Posterior cingulate gyrus (tissue), 11 donors: Measurements from ENCODE around the gene LSM4.
"Not testable (repeated sequence)": the region's sequence is repeated elsewhere in the genome, so short reads cannot be mapped to it uniquely, and the experiment has no call there.

ENCODE experiments used
- DNase-seq, 10 donors: peaks; one replicate each; pipeline versions ENCODE4 v3.0.0 to v3.0.0-alpha.2; 2020 to 2021; ENCODE audit warnings: mixed read lengths in 3 of 10
- intact Hi-C: fragments of 100-400 bp; cut with DNase I; formaldehyde crosslinking; loops from one replicate; pipeline ENCODE4 v1.15.1; 2023

Gene LSM4

DNA sequence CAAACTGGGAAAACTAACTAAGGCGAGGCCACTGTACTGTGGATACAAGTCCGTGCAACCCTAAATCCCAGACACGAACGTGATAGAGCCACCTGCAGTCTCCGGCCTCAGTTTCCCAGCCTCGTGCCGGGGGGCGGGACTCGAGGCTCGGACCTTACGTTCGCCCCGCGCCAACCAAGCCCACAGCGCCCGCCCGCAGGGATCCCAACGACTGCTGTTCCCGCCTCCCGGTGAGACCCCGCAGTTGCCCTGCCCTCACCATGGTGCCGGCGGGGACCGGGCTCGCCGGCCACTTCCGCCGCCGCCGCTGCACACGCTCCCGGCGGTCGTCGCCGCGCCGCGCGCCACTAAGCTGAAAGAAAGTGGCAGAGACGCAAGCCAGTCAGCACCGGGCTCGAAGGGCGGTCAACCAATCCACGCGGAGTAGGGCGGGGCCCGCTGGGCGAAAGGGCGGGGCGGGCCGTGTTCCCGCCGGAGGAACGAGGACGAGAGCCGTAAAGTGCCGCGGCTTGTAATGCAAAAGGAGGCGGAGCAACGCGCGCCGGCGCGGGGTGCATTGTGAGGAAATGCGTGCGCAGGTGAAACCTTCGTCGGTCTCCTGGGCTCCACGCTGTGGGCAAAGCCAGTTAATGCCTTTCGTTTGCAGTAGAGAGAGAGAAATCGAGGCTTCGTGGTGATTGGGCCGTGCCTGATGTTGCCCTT is at the start of gene LSM4:
TSS of gene LSM4 (minus strand) at position 318 of the 702 bp plus-strand sequence. CDS start at position 262, 56 bp downstream.
- intact Hi-C loops = loop anchor here (2.0 kb wide), 1 partner anchor 42 kb away; the partner anchor contains the start of gene JUND
- peak; percentile 97 to 100 (median 98) for DNase-seq

DNA sequence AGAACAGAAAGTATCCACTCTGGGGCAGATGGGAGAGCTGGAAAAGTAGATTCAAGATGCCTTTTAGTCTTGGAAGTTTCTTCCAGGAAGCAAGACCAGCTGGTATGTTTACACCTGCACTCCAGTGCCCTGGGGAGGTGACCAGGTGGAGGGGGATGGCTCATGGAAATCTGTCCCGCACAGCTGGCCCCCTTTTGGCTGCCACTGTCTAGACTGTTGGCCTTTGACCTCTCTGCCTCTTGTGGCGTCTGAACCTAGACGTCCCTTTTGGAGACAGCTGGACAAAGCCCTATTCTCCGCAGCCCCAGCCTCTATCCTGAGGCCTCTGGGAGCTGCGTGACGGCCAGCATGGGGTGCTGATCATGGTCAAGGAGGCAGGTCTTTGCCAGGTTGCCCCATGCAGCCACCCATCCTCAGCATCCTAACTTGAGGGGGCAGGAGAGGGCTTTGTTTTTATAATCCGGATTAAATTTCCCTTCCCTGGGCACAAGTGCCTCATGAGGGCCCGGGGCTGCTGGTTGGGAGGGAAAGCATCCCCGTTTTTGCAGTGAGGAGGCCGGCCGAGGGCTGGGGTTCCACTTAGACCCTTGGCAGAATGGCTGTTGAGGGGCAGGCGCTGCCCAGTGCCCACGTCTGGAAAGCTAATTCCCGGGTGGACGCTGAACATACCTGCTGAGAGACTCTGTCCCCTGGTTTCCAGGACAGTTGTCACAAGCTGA is 45.8 kb upstream of the LSM4 start:
- no peak for DNase-seq
- intact Hi-C loops = no loop called here

- DNase-seq = no peak
- intact Hi-C loops = no loop called here
Measured at GRCh38 chr19:18366021-18366435, 43.2 kb upstream of the LSM4 start.

DNA sequence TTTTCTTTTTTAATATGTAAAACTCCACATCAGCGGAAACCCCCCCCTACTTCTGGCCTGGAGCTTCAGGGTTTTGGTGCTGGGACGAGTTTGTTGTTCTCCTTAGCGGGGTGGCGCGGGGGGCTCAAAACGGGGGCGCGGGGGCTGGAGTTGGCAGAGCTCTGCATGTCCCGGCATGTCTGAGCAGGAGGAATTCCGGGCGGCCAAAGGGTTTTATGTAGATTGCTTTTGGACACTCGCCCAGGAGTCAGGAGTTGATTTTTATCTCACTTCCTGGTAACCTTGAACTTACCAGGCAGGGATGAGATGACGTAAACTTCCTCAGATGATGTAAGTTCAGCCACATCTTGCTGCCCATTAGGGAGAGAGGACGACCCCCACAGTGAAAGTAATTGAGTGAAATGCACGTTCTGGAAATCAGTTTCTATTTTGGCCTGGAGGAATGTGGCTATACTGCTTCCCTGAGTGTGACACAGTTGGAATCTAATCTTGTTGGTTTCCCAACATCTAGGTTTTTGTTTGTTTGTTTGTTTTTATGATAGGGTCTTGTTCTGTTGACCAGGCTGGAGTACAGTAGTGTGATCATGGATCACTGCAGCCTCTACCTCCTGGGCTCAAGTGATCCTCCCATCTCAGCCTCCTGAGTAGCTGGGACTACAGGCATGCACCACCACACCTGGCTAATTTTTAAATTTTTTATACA is 42.1 kb upstream of the LSM4 start:
- intact Hi-C loops = no loop called here

DNA sequence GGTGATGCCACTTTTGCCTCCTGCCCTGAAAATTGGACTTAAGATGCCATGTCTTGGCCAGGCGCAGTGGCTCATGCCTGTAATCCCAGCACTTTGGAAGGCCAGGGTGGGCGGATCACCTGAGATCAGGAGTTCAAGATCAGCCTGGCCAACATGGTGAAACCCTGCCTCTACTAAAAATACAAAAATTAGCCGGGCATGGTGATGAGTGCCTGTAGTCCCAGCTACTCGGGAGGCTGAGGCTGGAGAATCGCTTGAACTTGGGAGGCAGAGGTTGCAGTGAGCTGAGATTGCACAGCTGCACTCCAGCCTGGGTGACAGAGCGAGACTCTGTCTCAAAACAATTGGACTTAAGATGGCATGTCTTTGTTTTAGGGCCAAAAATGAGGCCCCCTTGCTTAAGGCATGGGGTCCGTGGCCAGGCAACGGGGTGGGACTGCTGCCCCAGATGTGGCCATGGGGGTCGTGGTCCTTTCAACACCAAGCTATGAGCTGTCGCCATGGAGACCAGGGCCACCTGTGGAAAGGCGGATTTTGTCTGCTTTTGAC is 41.5 kb upstream of the LSM4 start:
- intact Hi-C loops, DNase-seq: not testable (repeated sequence)

More for the DNA sequence above, 42.1 kb upstream of the LSM4 start:
- DNase-seq = no peak

DNA sequence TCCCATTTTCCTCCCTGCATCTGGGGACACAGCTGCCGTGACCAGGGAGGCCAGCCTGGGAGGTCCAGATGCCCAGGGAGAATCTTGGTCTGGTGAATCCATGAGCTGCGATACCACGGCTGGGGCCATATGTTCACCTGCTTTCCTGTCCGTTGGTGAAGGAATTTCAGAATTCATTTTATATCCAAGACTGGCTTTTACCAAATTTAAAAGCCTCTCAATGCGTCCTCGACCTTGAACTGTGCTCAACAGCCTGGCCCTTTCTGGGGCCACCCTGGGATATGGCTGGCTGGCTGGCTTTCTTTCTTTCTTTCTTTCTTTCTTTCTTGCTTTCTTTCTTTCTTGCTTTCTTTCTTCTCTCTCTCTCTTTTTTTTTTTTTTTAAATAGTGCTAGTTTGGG is 40.9 kb upstream of the LSM4 start:
- intact Hi-C loops = no loop called here
- no peak for DNase-seq

DNA sequence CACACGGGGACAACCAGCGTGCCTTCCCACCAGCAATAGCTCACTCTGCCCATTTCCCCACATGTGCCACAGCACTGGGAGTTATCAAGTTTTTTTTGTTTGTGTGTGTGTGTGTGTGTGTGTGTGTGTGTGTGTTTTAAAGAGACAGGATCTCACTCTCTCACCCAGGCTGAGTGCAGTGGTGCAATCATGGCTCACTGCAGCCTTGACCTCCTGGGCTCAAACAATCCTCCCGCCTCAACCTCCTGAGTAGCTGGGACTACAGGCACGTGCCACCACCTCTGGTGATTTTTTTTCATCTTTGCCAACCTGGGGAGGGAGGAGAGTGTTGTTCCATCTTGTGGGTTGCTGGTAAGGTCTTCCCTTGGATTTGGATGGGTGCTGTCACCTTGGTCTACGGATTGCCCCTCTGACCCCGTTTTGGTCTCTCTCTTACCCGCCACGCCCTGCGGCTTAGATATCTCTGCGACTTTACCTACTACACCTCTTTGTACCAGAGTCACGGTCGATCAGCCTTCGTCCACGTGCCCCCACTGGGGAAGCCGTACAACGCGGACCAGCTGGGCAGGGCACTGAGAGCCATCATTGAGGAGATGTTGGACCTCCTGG is 40.2 kb upstream of the LSM4 start:
- intact Hi-C loops = no loop called here
- no peak for DNase-seq

GRCh38 chr19:18361646-18362045 is 38.8 kb upstream of the LSM4 start:
- DNase-seq = no peak
- intact Hi-C loops = no loop called here

- no peak for DNase-seq
- intact Hi-C loops = no loop called here
Measured at GRCh38 chr19:18357041-18357440, 34.2 kb upstream of the LSM4 start.

DNA sequence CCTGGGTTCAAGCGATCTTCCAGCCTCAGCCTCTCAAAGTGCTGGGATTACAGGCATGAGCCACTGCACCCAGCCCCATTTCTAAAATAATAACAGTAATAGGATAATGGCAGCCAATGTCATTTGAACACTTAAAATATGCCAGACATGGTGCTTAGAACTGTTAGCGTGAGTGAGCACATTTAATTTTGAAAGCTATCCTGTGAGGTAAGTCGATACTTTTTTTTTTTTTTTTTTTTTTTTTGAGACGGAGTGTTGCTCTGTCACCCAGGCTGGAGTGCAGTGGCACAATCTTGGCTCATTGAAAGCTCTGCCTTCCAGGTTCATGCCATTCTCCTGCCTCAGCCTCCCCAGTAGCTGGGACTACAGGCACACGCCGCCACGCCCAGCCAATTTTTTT is 31.9 kb upstream of the LSM4 start:
- DNase-seq, intact Hi-C loops: not testable (repeated sequence)

- intact Hi-C loops = no loop called here
Measured at GRCh38 chr19:18353378-18354005, 30.6 kb upstream of the LSM4 start.

GRCh38 chr19:18351544-18351943 is 28.7 kb upstream of the LSM4 start:
- peak in 1 of 10 donors; percentile 58 for DNase-seq
- intact Hi-C loops = no loop called here

More at GRCh38 chr19:18353378-18354005, 30.6 kb upstream of the LSM4 start:
- no peak for DNase-seq

DNA sequence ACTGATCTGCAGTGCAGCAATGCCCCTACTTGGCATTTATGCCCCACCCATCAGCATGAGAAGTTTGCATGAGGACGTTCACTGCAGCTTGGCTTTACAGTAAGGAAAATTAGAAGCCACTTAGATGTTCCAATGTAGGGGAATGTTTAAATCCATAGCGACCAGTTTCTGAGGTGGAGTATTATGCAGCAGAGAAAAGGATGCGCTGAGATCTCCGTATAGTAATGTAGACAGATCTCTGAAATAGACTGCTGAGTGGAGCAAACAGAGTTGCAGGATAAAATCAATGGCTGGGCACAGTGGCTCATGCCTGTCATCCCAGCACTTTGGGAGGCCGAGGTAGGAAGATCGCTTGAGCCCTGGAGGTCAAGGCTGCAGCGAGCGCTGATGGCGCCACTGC is 27.6 kb upstream of the LSM4 start:
- DNase-seq = no peak
- intact Hi-C loops = no loop called here

DNA sequence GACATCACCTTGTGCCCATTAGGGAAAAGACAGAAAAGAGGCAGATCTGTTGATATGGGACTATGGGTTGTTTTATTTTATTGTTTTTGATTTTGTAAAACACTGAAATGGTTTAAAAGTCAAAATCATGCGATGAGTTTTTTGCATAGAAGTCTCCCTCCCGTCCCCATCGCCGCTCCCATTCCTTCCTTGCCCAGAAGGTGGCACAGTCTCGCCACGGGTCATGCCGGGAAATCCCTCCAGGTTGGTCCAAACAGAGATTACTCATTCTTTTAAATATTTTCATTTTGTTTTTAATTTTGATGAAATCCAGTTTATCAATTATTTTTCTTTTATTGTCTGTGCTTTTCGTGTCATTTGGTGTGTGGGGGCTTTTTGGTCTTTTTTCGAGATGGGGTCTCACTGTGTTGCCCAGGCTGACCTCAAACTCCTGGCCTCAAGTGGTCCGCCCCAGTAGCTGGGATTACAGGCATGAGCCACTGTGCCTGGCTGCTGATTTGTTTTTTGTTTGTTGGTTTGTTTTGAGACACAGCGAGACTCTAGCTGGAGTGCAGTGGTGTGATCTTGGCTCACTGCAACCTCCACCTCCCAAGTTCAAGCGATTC is 26.8 kb upstream of the LSM4 start:
- peak in 8 of 10 donors; percentile 24 to 92 (median 48) for DNase-seq
- intact Hi-C loops = no loop called here

DNA sequence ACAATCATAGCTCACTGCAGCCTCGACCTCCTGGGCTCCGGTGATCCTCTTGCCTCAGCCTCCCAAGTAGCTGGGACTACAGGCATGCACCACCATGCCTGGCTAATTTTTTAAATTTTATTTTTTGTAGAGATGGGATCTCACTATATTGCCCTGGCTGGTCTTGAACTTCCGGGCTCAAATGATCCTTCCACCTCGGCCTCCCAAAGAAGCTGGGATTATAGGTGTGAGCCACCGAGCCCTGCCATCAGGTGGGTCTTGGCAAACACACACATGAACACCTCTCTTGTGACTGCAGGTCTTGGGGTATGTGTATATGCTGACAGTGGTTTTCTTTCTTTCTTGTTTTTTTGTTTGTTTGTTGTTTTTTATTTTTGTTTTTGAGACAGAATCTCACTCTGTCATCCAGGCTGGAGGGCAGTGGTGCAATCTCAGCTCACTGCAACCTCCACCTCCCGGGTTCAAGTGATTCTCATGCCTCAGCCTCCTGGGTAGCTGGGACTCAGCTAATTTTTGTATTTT is 26.0 kb upstream of the LSM4 start:
- intact Hi-C loops, DNase-seq: not testable (repeated sequence)

DNA sequence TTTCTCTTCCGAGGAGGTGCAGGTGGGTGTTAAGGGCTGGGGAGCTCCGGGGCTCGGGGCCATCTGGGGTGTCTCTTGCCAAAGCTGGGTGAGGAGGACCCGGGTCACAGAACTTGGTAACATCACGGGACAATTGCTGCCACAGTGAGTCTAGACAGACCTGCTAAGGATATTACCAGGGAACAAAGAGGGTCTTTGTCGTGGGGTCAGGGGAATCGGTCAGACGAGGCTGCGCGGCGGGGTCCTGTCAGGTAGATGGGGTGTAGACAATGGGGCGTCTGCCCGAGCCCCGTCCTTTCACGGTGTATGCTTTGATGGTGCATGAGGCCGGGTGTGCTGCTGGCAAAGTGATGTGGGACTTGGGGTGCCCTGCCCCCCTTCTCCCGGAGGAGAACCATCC is 25.3 kb upstream of the LSM4 start:
- intact Hi-C loops = no loop called here
- peak in 1 of 10 donors; percentile 73 for DNase-seq

- peak in 1 of 10 donors; percentile 31 for DNase-seq
- intact Hi-C loops = no loop called here
Measured at GRCh38 chr19:18346091-18346490, 23.2 kb upstream of the LSM4 start.

- intact Hi-C loops = no loop called here
Measured at GRCh38 chr19:18345296-18345695, 22.4 kb upstream of the LSM4 start.

GRCh38 chr19:18344582-18344950 is 21.7 kb upstream of the LSM4 start:
- peak in 1 of 10 donors; percentile 72 for DNase-seq
- intact Hi-C loops = loop anchor here (5.0 kb wide), 1 partner anchor 68 kb away; no protein-coding TSS in a partner anchor

More at GRCh38 chr19:18345296-18345695, 22.4 kb upstream of the LSM4 start:
- DNase-seq = no peak
